Endothelial cell of umbilical vein (primary cell): ENCODE data around the gene CMTM6. TPM values are rescaled to one million over a fixed set of nuclear protein-coding genes. Genes with fewer than 3 reads are reported as not detected.

Experiments
- BruUV-seq: library from RNA; stranded (reverse); fragments of 400-500 nt; replicated peaks from 2 replicates; lab custom pipeline; 2021; lab: Mats Ljungman, UMichigan
- CTCF ChIA-PET: fragments of 300-600, 350-600 bp; sonication (Branson Sonifier 250); formaldehyde crosslinking; loops from one replicate; lab custom pipeline; 2021; ENCODE audit warnings: antibody characterized with exemption, inconsistent platforms; lab: Charles Lee
- POLR2A ChIA-PET: fragments of 300-600, 350-600 bp; sonication (Branson Sonifier 250); formaldehyde crosslinking; loops from one replicate; lab custom pipeline; 2021; ENCODE audit warnings: antibody characterized with exemption, inconsistent platforms; lab: Charles Lee
- DNase-seq: peaks from one replicate; pipeline ENCODE4 v3.0.0-alpha.2; 2011; ENCODE audit warnings: low read depth, low spot score
- FAIRE-seq: peaks from 2 replicates; lab custom pipeline; 2011; peaks lifted over from hg19 to GRCh38; lab: Jason Lieb, UNC
- H2AFZ ChIP-seq: 2 replicates; pipeline ENCODE4 v1.6.0; 2012; ENCODE audit warnings: low read depth, low read length, control low read depth, inconsistent platforms
- H3K27ac ChIP-seq: 2 replicates; pipeline ENCODE4 v1.5.1; 2011; ENCODE audit warnings: low read depth, mild to moderate bottlenecking, control low read depth, low read length, moderate library complexity; ENCODE audit not compliant: insufficient read depth
- H3K27me3 ChIP-seq, 2 experiments: 2 replicates each; pipeline versions ENCODE4 v1.6.0 to v1.6.1; 2011; ENCODE audit warnings: low read length in 2 of 2, mixed read lengths in 1 of 2; ENCODE audit not compliant: control insufficient read depth in 2 of 2, insufficient read depth in 2 of 2
- H3K36me3 ChIP-seq, 2 experiments: 2 replicates in 1 of 2; 3 replicates in 1 of 2; pipeline ENCODE4 v1.5.1; 2011; ENCODE audit warnings: low read length in 2 of 2, mild to moderate bottlenecking in 1 of 2, moderate library complexity in 1 of 2; ENCODE audit not compliant: control insufficient read depth in 2 of 2, insufficient read depth in 2 of 2; ENCODE audit errors: extremely low read depth in 1 of 2
- H3K4me1 ChIP-seq: 3 replicates; pipeline ENCODE4 v1.5.1; 2011; ENCODE audit warnings: mild to moderate bottlenecking, low read length; ENCODE audit not compliant: control insufficient read depth, insufficient read depth; ENCODE audit errors: extremely low read depth
- H3K4me2 ChIP-seq: 2 replicates; pipeline ENCODE4 v1.6.1; 2011; ENCODE audit warnings: low read length, control low read depth, mixed read lengths; ENCODE audit not compliant: insufficient read depth
- H3K4me3 ChIP-seq, 3 experiments: fragments of 200-600 bp in 1 of 3; sonication (generic), shearing (Covaris generic) in 1 of 3; replicated peaks in 1 of 3; 2 replicates each; pipeline ENCODE4 v1.5.1; 2011 to 2016; ENCODE audit warnings: control low read depth in 3 of 3, low read length in 3 of 3, mild to moderate bottlenecking in 2 of 3, inconsistent platforms in 1 of 3, low read depth in 1 of 3, moderate library complexity in 1 of 3; ENCODE audit not compliant: insufficient read depth in 1 of 3
- H3K79me2 ChIP-seq: 2 replicates; pipeline ENCODE4 v1.6.0; 2012; ENCODE audit warnings: low read length, inconsistent platforms; ENCODE audit not compliant: control insufficient read depth, insufficient read depth
- H3K9ac ChIP-seq: replicated peaks from 2 replicates; pipeline ENCODE3; 2011; ENCODE audit warnings: low read length, control low read depth; ENCODE audit not compliant: insufficient read depth; ENCODE audit errors: extremely low read depth
- H3K9me1 ChIP-seq: replicated peaks from 3 replicates; pipeline ENCODE4 v1.6.0; 2011; ENCODE audit warnings: mild to moderate bottlenecking, low read length; ENCODE audit not compliant: control insufficient read depth, insufficient read depth; ENCODE audit errors: extremely low read depth
- H3K9me3 ChIP-seq: replicated peaks from 2 replicates; pipeline ENCODE4 v1.5.1; 2012; ENCODE audit warnings: low read length, inconsistent platforms; ENCODE audit not compliant: control insufficient read depth, insufficient read depth
- H4K20me1 ChIP-seq: replicated peaks from 2 replicates; pipeline ENCODE3; 2011; ENCODE audit warnings: mild to moderate bottlenecking, low read length; ENCODE audit not compliant: control insufficient read depth, insufficient read depth; ENCODE audit errors: extremely low read depth
- EZH2 ChIP-seq: IDR thresholded peaks from 2 replicates; pipeline ENCODE4 v1.6.1; 2012; ENCODE audit warnings: borderline replicate concordance, low read depth, mild to moderate bottlenecking, moderate library complexity, low read length, inconsistent platforms; ENCODE audit not compliant: severe bottlenecking
- FOS ChIP-seq: IDR thresholded peaks from 2 replicates; pipeline ENCODE4 v1.6.1; 2011; ENCODE audit warnings: mild to moderate bottlenecking, low read length, moderate library complexity, borderline replicate concordance; ENCODE audit not compliant: insufficient read depth
- GATA2 ChIP-seq: IDR thresholded peaks from 2 replicates; pipeline ENCODE4 v1.7.0; 2011; ENCODE audit warnings: low read depth, mild to moderate bottlenecking, moderate library complexity, mixed read lengths, low read length; ENCODE audit not compliant: insufficient read length, insufficient read depth
- JUN ChIP-seq: IDR thresholded peaks from 2 replicates; pipeline ENCODE4 v1.6.1; 2011; ENCODE audit warnings: borderline replicate concordance, low read depth; ENCODE audit not compliant: insufficient read length, insufficient read depth
- MYC ChIP-seq: IDR thresholded peaks from one replicate; pipeline ENCODE4 v1.6.1; 2011; ENCODE audit warnings: mild to moderate bottlenecking, low read depth, low read length
- POLR2AphosphoS5 ChIP-seq: IDR thresholded peaks from 2 replicates; pipeline ENCODE4 v1.6.1; 2012; ENCODE audit warnings: low read depth, mild to moderate bottlenecking, control low read depth, low read length, moderate library complexity; ENCODE audit not compliant: insufficient read depth
- dilution Hi-C: fragments of 300-500 bp; cut with MboI; formaldehyde crosslinking; loops from one replicate; pipeline ENCODE4 v1.15.0; 2019; ENCODE audit warnings: low sequenced_read_pairs; ENCODE audit not compliant: extremely low pct_ligation_motif_present
- intact Hi-C: fragments of 100-400 bp; cut with micrococcal nuclease; formaldehyde crosslinking; loops from one replicate; pipeline ENCODE4 v1.10.0; 2022
- polyA plus RNA-seq, 4 experiments: library from polyadenylated mRNA; depleted of rRNA in 3 of 4; stranded (reverse) in 3 of 4; unstranded in 1 of 4; fragments of >200 nt; gene quantifications; 2 replicates each; pipeline versions ENCODE4 v1.2.1 to v1.2.3, GENCODE V29; 2011 to 2012; ENCODE audit warnings: missing spikeins in 1 of 4
- total RNA-seq: library from RNA; stranded (reverse); gene quantifications from 2 replicates; pipeline ENCODE4 v1.2.3, GENCODE V29; 2021

The CMTM6 gene
- total and polyA plus RNA-seq, 2 donors (not counting 3 experiments of a cell fraction or from before 2014, with no cell fraction given): 38.0 to 56.3 TPM

DNA sequence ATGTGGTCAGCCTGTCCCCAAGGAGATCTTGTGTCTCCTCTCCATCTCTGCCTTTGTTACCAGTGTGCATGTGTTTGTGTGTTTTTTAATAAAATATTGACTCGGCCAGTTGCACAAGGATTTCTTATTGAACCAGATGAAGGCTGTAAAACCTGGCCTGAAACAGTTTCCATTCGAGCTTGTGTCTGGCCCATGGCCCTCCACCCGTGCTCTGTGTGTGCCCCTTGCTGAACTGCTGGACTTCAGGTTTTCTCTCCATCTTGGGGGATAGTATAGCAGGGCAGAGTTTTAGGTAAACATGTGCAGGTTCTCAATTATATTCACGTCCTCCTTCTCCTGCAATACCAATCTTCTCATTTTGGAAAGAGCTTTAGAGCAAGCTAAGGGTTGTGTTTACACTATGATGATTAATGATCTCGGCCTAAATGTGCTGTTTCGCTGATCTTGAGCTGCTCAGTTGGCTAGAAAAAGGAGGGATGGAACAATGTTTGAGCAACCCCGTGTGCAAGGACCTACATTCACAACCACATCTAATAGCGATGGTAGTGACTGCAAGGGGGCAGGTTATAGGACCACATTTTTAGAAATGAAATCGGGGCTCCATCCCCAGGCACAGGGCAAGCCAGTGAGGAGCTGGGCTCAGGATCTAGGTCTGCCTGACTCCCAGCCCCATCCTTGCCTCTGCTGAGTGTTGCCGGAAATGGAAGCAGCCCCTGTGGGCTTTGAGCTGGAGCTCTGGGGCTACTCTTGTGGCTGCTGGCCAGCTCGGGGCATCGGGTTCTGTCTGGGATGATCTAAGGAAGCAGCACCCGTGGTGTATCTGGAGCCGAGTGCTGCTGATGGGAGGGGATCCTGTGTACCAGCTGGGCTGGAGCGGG is 47.7 kb downstream of the CMTM6 start:
- POLR2A ChIA-PET: no interaction called here
- CTCF ChIA-PET: interaction anchor here (1.3 to 4.8 kb wide), 2 partner anchors 13 to 16 kb away, joined by 3 to 33 read pairs; no protein-coding TSS in a partner anchor
- no peak for FAIRE-seq
- Histone ChIP-seq H3K27ac (no peak overlapping the region), H3K9ac (no peak overlapping the region), H3K36me3 (peaks cover 3 to 17% of the 10 kb centered on the region in 2 experiments), H3K27me3 (no peaks in the 10 kb centered on the region), H3K4me1 (peaks cover 10% of the 10 kb centered on the region), H3K4me3 (no peak overlapping the region), H3K79me2 (no peaks in the 10 kb centered on the region), H3K9me3 (no peaks in the 10 kb centered on the region), H2AFZ (no peak overlapping the region), H3K9me1 (no peaks in the 10 kb centered on the region), H4K20me1 (no peaks in the 10 kb centered on the region), H3K4me2 (no peak overlapping the region)
- DNase-seq: no peak
- intact Hi-C loops (no loop called here), dilution Hi-C loops (no loop called here)
- no peak for TF ChIP-seq FOS
- TF ChIP-seq EZH2: no peak
- no peak for TF ChIP-seq GATA2
- no peak for TF ChIP-seq POLR2AphosphoS5
- no peak for TF ChIP-seq JUN
- no peak for TF ChIP-seq MYC
- BruUV-seq: no TSS peak
